CD4-positive, alpha-beta T cell treated with Interleukin-17A for 1 hour (primary cell): Measurements from ENCODE around the gene ABLIM2.

Experiments
- DNase-seq: peaks from one replicate; pipeline ENCODE4 v3.0.0-alpha.2; 2020

Gene ABLIM2

GRCh38 chr4:7968262-7968896, 190.2 kb downstream of the ABLIM2 start:
- DNase-seq: no peak

GRCh38 chr4:7967501-7968261, 190.9 kb downstream of the ABLIM2 start:
- DNase-seq: peak; percentile 16

- DNase-seq: no peak
These were observed 191.6 kb downstream of the ABLIM2 start for GRCh38 chr4:7967063-7967440.

GRCh38 chr4:7966281-7967062, 192.1 kb downstream of the ABLIM2 start:
- DNase-seq: no peak

- peak; percentile 79 for DNase-seq
These were observed 193.5 kb downstream of the ABLIM2 start for GRCh38 chr4:7964890-7965662.

GRCh38 chr4:7964459-7964858, 194.2 kb downstream of the ABLIM2 start:
- peak; percentile 73 for DNase-seq

GRCh38 chr4:7963691-7964090, 194.9 kb downstream of the ABLIM2 start:
- no peak for DNase-seq

GRCh38 chr4:7962609-7963508, 195.8 kb downstream of the ABLIM2 start:
- DNase-seq: no peak

GRCh38 chr4:7960790-7961655, 197.6 kb downstream of the ABLIM2 start:
- peak; percentile 37 for DNase-seq

- DNase-seq: no peak
These were observed 198.4 kb downstream of the ABLIM2 start for GRCh38 chr4:7960017-7960789.

GRCh38 chr4:7959078-7959477, 199.5 kb downstream of the ABLIM2 start:
- no peak for DNase-seq

GRCh38 chr4:7956934-7957656, 201.5 kb downstream of the ABLIM2 start:
- DNase-seq: no peak

GRCh38 chr4:7956270-7956808, 202.3 kb downstream of the ABLIM2 start:
- DNase-seq: no peak

- no peak for DNase-seq
These were observed 203.2 kb downstream of the ABLIM2 start for GRCh38 chr4:7955393-7955792.

- no peak for DNase-seq
These were observed 206.0 kb downstream of the ABLIM2 start for GRCh38 chr4:7952615-7953014.

- DNase-seq: no peak
These were observed 208.1 kb downstream of the ABLIM2 start for GRCh38 chr4:7950301-7951092.

- DNase-seq: no peak
These were observed 208.9 kb downstream of the ABLIM2 start for GRCh38 chr4:7949759-7950158.

GRCh38 chr4:7947927-7948326, 210.7 kb downstream of the ABLIM2 start:
- peak; percentile 36 for DNase-seq
